ENCODE measurements around the gene DNAJC6. TPM values are rescaled to one million over a fixed set of nuclear protein-coding genes. Genes with fewer than 3 reads are reported as not detected.
A peak's percentile ranks its signal among the peaks of the same experiment; 100 is the strongest.
"Not testable (repeated sequence)": the region's sequence is repeated elsewhere in the genome, so short reads cannot be mapped to it uniquely, and the experiment has no call there.

DNAJC6 gene
- total RNA-seq, 2 experiments from 2014 or later, result 4.1 to 6.2 TPM

DNA sequence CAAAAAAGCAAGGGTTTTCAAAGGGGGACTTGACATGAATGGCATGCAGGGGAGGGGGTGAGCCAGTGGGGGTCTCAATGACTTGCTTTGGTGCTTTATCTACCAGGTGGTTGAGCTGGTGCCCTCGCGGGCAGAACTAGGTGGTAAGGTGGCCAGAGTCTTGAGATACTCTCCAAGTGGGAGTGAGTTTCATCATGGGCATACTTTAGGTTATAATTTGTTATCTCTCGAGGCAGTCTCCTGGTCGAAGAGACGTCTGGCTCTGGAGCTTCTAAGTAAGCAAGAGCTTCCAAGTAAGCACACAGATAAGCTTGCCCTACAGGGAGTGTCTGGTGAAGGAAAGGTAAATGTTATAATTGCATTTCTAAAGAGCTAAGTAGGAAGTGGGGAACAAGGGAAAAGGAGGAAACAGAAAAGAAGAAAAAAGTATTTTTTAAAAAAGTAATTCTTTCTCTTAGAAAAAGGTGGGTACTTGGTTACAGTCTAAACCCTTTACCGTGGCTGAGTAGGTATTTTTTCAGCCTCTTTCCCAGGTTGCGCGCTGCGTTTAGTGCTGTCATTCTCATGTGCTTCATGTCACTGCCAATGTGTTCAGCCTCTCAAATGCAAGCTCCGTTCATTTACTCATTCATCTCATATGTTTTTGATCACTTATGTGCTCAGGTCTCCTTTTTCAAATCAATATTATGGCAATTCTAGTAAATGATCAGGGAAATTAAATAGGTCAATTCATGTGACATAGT lies 31.6 kb upstream of the DNAJC6 start:
- Mint-ChIP-seq H3K9me3 (ENCODE audit: low read depth) (no peaks in the 10 kb centered on the region), H3K4me3 (no peak overlapping the region), H3K36me3 (no peaks in the 10 kb centered on the region), H3K27me3 (peaks cover 19% of the 10 kb centered on the region), H3K4me1 (no peaks in the 10 kb centered on the region), H3K27ac (no peak overlapping the region)
- no peak for DNase-seq
- no peak for ATAC-seq
- CTCF ChIA-PET, result interaction anchor here (1.6 kb wide), 1 partner anchor 16 kb away, joined by 3 read pairs; no protein-coding TSS in a partner anchor

DNA sequence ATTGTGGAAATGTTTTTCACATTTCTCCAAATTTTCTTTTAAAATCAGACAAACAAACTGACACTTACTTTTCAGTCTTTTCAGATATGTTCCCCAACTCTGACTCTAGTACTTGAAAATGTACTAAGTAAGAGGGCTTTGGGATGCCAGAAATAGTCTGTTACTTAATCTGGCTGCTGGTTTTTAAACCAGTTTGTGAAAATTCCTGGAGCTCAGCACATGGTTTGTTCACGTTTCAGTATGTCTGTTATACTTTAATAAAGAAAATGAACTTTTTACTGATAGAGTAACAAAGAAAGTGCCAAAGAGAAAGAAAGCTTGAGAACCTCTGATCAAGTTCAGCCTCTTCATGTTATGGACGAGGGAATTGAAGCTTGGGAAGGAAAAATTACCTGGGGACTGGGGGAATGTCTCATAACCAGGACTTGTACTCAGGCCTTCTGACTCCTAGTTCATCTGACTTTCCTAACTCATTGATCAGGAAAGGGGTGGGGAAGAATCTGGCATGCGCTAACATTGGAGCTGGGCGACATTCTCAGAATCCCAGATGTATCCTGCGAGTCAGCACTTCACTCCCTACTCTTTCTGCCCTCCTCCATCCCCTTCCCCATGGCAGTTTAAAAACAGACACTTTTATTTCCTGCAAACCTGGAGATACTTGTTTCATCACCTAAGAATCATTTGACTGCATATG lies 30.8 kb upstream of the DNAJC6 start:
- Mint-ChIP-seq H3K27ac (no peak overlapping the region), H3K4me1 (no peaks in the 10 kb centered on the region), H3K27me3 (peaks cover 19% of the 10 kb centered on the region), H3K9me3 (ENCODE audit: low read depth) (no peaks in the 10 kb centered on the region), H3K36me3 (no peaks in the 10 kb centered on the region), H3K4me3 (no peak overlapping the region)
- ATAC-seq (no peak), DNase-seq (no peak)
- CTCF ChIA-PET, result interaction anchor here (0.7 to 1.6 kb wide), 2 partner anchors 12 to 15 kb away, joined by 3 read pairs; no protein-coding TSS in a partner anchor

DNA sequence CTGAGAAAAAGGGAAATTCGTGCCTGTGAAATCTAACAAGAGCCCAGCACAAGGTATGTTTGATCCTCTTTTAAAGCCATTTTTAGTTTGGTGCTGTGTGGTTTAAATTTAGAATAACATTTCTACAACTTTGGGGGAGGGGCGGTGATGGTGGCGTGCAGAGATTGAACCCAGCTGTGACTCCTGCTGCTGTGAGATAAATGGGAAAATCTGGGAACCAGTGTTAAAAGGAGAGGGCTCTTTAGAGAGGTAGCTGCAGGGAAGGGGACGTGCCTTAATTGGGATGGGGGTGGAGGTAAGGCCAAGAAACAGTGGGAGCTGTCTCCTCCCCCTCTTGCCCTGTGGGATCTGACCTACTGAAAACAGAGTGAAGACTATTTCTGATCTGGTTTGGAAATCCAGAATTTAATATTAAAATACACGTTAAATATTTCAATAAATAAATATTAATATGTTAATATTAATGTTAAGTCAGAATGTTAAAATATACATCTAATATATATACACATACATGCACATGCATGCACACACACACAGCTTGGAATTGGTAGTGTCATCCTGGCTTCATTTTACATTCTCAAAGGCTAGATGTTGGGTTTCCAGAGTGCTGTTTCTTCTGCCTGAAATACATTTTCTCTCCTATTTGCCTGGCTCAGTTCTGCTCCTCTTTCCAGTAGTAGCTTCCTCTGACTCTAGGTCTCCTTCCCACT lies 30.1 kb upstream of the DNAJC6 start:
- Mint-ChIP-seq H3K4me1 (no peaks in the 10 kb centered on the region), H3K4me3 (no peak overlapping the region), H3K36me3 (no peaks in the 10 kb centered on the region), H3K27me3 (peaks cover 19% of the 10 kb centered on the region), H3K9me3 (ENCODE audit: low read depth) (no peaks in the 10 kb centered on the region), H3K27ac (no peak overlapping the region)
- no peak for DNase-seq
- CTCF ChIA-PET, result interaction anchor here (0.7 to 1.6 kb wide), 2 partner anchors 11 to 14 kb away, joined by 3 read pairs; no protein-coding TSS in a partner anchor
- ATAC-seq, result no peak

DNA sequence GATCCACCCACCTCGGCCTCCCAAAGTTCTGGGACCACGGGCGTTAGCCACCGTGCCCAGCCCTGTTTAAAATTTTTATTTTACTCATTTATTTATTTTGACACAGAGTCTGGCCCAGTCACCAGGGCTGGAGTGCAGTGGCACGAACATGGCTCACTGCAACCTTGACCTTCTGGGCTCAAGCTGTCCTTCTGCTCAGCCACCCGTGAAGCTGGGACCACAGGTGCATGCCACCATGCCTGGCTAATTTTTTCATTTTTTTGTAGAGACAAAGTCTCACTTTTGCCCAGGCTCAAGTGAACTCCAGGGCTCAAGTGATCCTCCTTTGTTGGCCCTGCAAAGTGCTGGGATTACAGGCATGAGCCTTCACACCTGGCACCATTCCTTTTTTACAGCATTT lies 27.5 kb upstream of the DNAJC6 start:
- CTCF ChIA-PET, result no interaction called here
- no peaks in the 10 kb centered on the region for H3K9me3 Mint-ChIP-seq (ENCODE audit: low read depth)

DNA sequence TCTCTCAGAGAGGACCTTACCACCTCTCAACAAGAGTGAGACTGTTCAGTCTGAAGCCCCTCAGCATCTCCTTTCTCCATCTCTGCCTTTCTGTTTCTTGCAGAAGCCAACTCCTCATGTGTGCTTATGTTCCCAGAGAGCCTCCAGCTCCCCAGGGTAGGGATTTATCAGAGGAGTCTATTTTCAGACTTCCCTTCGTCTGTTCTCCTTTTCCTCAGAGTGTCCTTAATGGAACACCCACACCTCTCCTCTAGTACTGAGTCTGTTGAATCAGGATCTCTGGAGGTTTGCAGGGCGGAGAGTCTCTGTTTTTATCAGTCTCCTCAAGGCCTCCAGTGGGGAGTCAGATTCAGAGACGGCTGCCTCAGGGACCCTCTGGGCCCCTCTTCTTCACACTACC lies 25.1 kb upstream of the DNAJC6 start:
- Mint-ChIP-seq H3K27ac (no peak overlapping the region), H3K4me1 (peaks cover 3% of the 10 kb centered on the region), H3K9me3 (ENCODE audit: low read depth) (no peaks in the 10 kb centered on the region), H3K27me3 (no peaks in the 10 kb centered on the region), H3K36me3 (no peaks in the 10 kb centered on the region), H3K4me3 (no peak overlapping the region)
- DNase-seq (no peak), ATAC-seq (no peak)
- CTCF ChIA-PET, result no interaction called here

More for the DNA sequence above, 27.5 kb upstream of the DNAJC6 start:
- H3K4me1 Mint-ChIP-seq, result no peaks in the 10 kb centered on the region
- no peak for DNase-seq
- H3K4me3 Mint-ChIP-seq, result no peak overlapping the region
- H3K36me3 Mint-ChIP-seq, result no peaks in the 10 kb centered on the region
- H3K27ac Mint-ChIP-seq, result no peak overlapping the region
- no peak for ATAC-seq
- H3K27me3 Mint-ChIP-seq, result peaks cover 5% of the 10 kb centered on the region

DNA sequence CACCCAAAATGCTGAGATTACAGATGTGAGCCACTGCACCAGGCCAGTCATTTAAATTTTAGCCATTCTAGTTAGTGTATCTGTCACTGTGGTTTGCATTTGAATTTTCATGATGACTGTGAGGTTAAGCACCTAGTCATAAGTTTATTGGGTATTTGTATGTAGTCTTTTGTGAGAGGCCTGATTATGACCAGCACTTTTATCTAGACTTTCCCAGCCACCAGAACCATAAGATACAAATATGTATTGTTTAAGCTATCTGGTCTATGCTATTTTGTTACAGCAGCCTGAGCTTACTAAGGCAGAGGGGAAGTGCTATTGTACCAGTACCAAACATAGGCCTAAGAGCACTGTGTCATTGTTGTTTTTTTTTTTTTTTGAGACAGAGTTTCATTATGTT lies 19.9 kb upstream of the DNAJC6 start:
- CTCF ChIA-PET, result no interaction called here
- ATAC-seq, result peak; percentile 67
- H3K27me3 Mint-ChIP-seq, result no peaks in the 10 kb centered on the region

DNA sequence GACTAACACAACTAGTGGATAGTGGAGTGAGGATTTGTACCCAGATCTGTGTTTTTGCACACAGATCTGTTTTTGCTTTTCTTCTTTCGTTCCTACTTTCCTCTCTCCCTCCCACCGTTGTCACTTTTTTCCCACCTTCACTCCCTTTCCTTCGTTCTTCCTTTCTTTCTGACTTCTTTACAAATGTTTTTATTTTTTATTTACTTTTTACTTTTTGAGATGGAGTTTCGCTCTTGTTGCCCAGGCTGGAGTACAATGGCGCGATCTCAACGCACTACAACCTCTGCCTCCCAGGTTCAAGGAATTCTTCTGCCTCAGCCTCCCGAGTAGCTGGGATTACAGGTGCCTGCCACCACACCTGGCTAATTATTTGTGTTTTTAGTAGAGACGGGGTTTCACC lies 17.5 kb upstream of the DNAJC6 start:
- ATAC-seq; H3K4me1 Mint-ChIP-seq; CTCF ChIA-PET; H3K27ac Mint-ChIP-seq; H3K4me3 Mint-ChIP-seq; DNase-seq; H3K9me3 Mint-ChIP-seq (ENCODE audit: low read depth); H3K36me3 Mint-ChIP-seq; H3K27me3 Mint-ChIP-seq: not testable (repeated sequence)

More for the DNA sequence above, 19.9 kb upstream of the DNAJC6 start:
- DNase-seq, result no peak
- Mint-ChIP-seq H3K4me1 (peaks cover 7% of the 10 kb centered on the region), H3K36me3 (peaks cover 1% of the 10 kb centered on the region), H3K27ac (no peak overlapping the region), H3K4me3 (no peak overlapping the region), H3K9me3 (ENCODE audit: low read depth) (no peaks in the 10 kb centered on the region)

DNA sequence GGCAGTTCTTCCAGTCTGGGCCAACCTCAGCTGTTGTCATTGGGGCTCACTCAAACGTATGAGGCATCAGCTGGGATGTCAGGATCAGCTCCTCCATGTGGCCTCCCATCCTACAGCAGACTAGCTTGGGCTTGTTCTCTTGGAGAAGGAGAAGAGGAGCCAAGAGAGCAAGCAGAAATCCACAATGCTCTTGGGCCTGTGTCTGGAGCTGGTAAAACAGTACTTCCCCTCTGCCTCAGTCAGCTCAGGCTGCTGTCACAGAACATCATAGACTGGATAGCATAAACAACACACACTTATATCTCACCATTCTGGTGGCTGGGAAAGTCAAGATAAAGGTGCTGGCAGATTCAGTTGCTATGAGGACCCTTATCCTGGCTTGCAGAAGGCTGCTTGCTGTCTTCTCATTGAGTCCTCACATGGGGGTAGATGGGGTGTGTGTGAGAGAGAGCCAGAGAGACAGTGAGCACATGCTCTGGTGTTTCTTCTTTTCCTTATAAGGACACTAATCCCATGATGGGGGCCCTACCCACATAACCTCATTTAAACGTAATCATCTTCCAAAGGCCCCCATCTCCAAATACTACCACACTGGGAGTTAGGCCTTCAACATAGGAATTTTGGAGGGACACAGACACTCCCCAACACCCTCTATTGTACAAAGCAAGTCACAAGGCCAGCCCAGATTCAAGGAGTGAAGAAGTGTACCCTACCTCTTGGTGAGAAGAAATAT lies 16.3 kb upstream of the DNAJC6 start:
- DNase-seq, result no peak
- CTCF ChIA-PET, result interaction anchor here (1.3 kb wide), 1 partner anchor 15 kb away, joined by 3 read pairs; no protein-coding TSS in a partner anchor
- Mint-ChIP-seq H3K27me3 (no peaks in the 10 kb centered on the region), H3K4me3 (no peak overlapping the region), H3K27ac (no peak overlapping the region), H3K4me1 (peaks cover 7% of the 10 kb centered on the region), H3K36me3 (peaks cover 1% of the 10 kb centered on the region), H3K9me3 (ENCODE audit: low read depth) (no peaks in the 10 kb centered on the region)
- no peak for ATAC-seq

DNA sequence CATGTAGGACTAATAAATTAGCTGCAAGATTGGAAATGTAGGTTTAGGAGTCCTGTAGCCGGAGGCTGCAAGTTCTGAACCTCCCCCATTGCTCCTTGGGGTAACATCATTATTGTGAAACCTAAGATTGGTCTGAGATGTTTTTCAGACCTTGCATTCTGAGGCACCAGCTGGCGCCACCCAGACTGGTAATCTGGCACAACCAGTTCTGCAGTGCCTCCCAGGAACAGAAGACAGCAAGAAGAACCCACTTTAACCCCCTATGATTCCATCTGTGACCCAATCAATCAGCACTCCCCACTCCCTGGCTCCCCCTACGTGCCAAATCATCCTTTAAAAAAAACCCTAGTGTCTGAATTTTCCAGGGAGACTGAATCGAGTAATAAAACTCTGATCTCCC lies 11.6 kb upstream of the DNAJC6 start:
- DNase-seq, result no peak
- CTCF ChIA-PET, result no interaction called here
- Mint-ChIP-seq H3K4me1 (no peaks in the 10 kb centered on the region), H3K4me3 (no peak overlapping the region), H3K27ac (no peak overlapping the region), H3K27me3 (no peaks in the 10 kb centered on the region), H3K36me3 (peaks cover 1% of the 10 kb centered on the region), H3K9me3 (ENCODE audit: low read depth) (no peaks in the 10 kb centered on the region)
- ATAC-seq, result no peak

DNA sequence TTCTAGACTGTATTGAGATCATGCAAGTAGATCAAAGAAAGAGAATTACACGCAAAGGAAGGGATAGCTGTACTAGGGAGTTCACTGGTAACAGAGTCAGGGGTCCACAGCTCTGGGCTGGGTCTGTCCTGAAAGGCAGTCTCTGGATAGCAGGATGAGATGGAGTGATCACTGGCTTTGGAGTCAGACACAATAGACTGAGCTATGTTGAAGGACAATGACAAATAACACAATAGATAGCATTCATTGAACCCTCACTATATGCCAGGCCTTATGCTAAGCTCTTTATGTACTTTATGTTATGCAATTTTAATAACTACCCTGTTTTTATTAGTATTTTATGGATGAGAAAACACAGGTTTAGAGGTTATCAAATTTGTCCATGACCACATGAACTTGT lies 10.0 kb upstream of the DNAJC6 start:
- Mint-ChIP-seq H3K9me3 (ENCODE audit: low read depth) (no peaks in the 10 kb centered on the region), H3K27ac (no peak overlapping the region), H3K4me1 (no peaks in the 10 kb centered on the region), H3K36me3 (no peaks in the 10 kb centered on the region), H3K27me3 (no peaks in the 10 kb centered on the region), H3K4me3 (no peak overlapping the region)
- no peak for DNase-seq
- CTCF ChIA-PET, result no interaction called here
- ATAC-seq, result no peak

DNA sequence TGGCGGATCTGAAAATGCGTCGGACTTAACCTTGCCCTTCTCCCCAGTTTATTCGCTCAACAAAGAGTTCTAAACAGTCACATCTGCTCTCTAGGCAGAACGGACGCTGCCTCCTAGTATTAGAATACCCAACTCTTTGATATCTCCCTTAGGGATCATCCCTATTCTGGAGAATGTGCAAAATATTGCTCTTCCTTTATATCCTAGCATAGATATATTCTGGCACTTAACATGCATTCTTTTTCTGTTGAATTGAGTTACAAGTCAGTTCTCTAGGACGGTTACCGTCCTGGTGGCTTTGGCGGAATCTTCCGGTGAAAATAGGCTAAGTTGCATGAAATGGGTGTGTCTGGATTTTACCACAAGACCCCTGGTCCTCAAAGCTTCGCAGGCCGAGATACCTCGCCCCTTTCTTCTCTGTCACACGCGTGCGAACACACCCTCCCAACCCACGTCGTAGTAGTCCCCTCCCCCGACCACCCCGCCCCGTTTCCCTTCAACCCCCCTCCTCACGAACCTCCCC lies 501 bp upstream of the DNAJC6 start:
- peaks cover 6% of the 10 kb centered on the region for H3K36me3 Mint-ChIP-seq
- DNase-seq (no peak), ATAC-seq (no peak)
- H3K9me3 Mint-ChIP-seq (ENCODE audit: low read depth), result no peaks in the 10 kb centered on the region
- peaks cover 10% of the 10 kb centered on the region for H3K4me1 Mint-ChIP-seq
- peaks cover 37% of the 10 kb centered on the region for H3K27me3 Mint-ChIP-seq
- H3K4me3 Mint-ChIP-seq, result no peak overlapping the region
- CTCF ChIA-PET, result interaction anchor here (0.8 kb wide), 1 partner anchor 42 kb away, joined by 3 read pairs; no protein-coding TSS in a partner anchor
- no peak overlapping the region for H3K27ac Mint-ChIP-seq

DNA sequence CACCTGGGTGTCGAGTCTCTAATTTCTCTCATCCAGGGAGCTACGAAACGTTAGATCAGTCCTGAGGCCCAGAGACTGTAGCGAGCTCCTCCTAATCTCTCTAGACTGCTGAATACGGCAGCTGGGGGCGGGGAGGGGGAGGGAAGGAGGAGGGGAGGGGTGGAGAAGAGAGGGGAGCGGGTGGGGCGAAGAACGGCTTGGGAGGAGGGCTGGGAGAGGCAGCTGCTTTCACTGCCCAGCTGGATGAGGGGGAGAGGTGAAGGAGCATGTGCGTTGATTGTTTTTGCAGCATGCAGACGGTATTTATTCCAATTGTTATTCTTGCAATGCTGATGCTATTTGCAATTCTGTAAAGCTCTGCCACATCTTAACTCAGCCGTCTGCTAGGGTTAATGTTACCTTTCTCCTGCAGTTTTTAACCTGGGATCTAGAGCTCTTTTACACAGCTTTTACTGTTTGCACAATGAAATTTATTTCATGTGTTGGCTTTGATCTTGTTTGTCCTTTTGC lies 790 bp downstream of the DNAJC6 start:
- no peak for DNase-seq
- ATAC-seq, result peak; percentile 32
- Mint-ChIP-seq H3K27me3 (peaks cover 37% of the 10 kb centered on the region), H3K36me3 (peaks cover 6% of the 10 kb centered on the region), H3K4me1 (peaks cover 10% of the 10 kb centered on the region), H3K27ac (no peak overlapping the region), H3K9me3 (ENCODE audit: low read depth) (no peaks in the 10 kb centered on the region), H3K4me3 (no peak overlapping the region)
- CTCF ChIA-PET, result interaction anchor here (0.8 to 1.2 kb wide), 2 partner anchors 42 to 73 kb away, joined by 3 read pairs; no protein-coding TSS in a partner anchor

DNA sequence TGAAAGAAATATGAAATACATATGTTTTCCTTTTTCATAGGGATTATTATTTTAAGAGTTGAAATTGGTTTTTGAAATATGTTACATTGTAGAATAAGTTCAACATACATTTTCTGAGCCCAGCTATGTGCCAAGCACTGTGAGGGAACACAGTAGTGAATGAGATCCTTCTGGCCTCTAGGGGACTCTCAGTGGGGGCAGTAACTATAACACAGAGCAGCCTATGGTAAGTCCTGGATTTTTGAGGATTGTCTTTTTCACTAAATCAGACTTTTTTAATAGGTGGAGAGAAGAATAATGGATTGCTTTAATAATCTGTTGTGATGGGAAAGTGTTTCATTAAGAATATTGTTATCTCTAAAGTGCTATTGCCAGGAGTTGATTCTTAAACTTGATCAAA lies 2.4 kb downstream of the DNAJC6 start:
- no peak for DNase-seq
- H3K4me1 Mint-ChIP-seq, result peaks cover 10% of the 10 kb centered on the region
- H3K36me3 Mint-ChIP-seq, result peaks cover 6% of the 10 kb centered on the region
- H3K9me3 Mint-ChIP-seq (ENCODE audit: low read depth), result no peaks in the 10 kb centered on the region
- H3K27me3 Mint-ChIP-seq, result peaks cover 37% of the 10 kb centered on the region
- H3K4me3 Mint-ChIP-seq, result no peak overlapping the region
- no peak for ATAC-seq
- no peak overlapping the region for H3K27ac Mint-ChIP-seq
- CTCF ChIA-PET, result no interaction called here

All from activated CD8-positive, alpha-beta memory T cell treated with anti-CD3 and anti-CD28 coated beads, Interleukin-2, amount 10 ng/mL, durations not matched to agents 7 days and 5 days (primary cell).